AG04449 (cell line): ENCODE measurements around the gene COPE.

Experiments used
- CTCF ChIA-PET: fragments of 350-600 bp; formaldehyde crosslinking; extraction: SDS; loops from one replicate; lab custom pipeline; 2021; ENCODE audit warnings: antibody characterized with exemption; lab: Yijun Ruan, JAX
- POLR2A ChIA-PET: fragments of 400-600, 350-600 bp; formaldehyde crosslinking; extraction: SDS; loops from one replicate; lab custom pipeline; 2020; ENCODE audit warnings: antibody characterized with exemption, inconsistent platforms; lab: Yijun Ruan, JAX
- DNase-seq: peaks from one replicate; pipeline ENCODE4 v3.0.0-alpha.2; 2010; ENCODE audit warnings: low read depth, low spot score
- H3K4me3 ChIP-seq: 2 replicates; pipeline ENCODE4 v1.5.1; 2011; ENCODE audit warnings: low read depth, mild to moderate bottlenecking, control low read depth, low read length
- CTCF ChIP-seq: IDR thresholded peaks from one replicate; pipeline ENCODE4 v1.5.1; 2011; ENCODE audit warnings: mild to moderate bottlenecking, moderate library complexity, low read length, control low read depth, inconsistent platforms; ENCODE audit not compliant: insufficient read depth; ENCODE audit errors: missing control alignments

COPE gene

DNA sequence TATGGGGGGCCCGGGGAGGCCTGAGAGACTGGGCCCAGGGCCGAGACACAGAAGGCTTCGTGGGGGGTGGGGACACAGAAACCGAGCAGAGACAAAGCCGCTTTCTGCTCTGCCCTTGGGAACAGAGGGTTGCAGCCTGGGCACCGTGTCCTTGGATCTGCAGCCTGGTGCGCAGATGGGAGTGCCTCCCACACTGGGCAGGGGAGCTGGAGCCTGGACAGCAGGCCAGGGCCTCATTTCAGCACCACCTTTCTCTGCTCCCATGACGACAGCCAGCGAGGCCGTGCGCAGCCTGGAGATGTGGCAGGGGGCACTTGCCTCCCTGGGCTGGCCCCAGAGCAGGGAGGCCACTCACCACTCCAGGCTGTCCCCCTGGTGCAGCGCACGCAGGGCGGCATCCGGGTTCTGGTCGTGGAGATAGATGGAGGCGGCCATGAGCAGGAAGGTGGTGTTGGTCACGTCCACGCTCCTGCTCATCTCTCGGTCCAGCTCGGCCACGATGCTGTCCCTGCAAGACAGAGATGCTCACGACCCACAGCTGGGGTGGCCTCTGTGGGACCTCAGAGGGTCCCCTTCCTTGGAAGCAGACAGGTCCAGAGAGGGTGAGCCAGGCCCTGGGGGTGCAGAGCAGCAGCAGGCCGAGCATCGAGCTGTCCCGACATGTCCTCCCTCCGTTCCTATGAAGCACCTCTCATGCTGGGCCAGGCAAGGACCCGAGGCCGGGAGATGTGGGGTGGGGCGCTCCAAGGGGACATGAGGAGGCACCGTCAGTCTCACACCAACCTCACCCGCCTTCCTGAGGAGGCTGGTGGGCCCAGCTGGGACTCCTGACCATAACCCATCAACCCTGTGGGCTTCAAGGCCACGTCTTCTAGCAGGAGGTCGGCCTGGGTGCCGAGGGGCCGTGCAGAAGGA lies 12.3 kb downstream of the COPE start:
- H3K4me3 ChIP-seq: no peak overlapping the region
- TF ChIP-seq CTCF: no peak
- DNase-seq: no peak
- CTCF ChIA-PET: interaction anchor here (1.1 kb wide), 1 partner anchor 33 kb away, joined by 3 read pairs; no protein-coding TSS in a partner anchor
- POLR2A ChIA-PET: no interaction called here

DNA sequence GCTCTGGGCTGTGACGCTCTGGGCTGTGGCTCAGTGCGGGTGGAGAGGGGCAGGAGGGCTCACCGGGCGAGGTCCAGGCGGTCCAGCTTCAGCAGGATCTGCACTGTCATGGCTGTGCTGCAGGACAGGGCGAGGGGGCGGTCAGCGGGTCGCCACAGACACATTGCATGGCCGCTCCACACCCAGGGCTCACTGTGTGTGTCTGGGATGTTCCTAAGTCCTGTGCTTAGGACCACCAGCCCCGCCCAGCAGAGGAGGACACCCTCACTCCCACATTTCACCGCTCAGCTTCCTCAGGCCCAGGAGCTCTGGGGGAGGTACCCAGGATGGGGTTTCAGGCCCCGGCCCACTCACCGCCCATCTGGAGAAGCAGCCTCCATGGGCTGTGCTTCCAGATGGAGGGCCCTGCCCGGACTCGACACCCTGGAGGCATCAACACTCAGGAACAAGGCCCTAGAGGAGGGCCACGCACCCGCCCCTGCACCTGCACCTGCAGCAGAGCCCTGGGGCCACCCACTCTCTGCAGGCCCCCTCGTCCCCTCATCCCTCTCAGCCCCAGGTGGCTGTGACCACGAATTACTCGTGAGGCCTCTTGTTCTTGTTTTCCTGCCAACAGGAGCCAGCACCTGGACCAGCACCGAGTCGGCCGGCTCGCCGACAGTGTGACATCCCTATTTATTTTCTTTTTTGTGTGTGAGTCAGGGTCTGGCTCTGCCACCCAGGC lies 13.5 kb downstream of the COPE start:
- ChIA-PET POLR2A (no interaction called here), CTCF (interaction anchor here (1.1 to 1.2 kb wide), 2 partner anchors 11 to 34 kb away, joined by 3 read pairs; no protein-coding TSS in a partner anchor)
- no peak overlapping the region for H3K4me3 ChIP-seq
- no peak for TF ChIP-seq CTCF
- DNase-seq: no peak

- CTCF ChIA-PET: interaction anchor here (1.2 kb wide), 1 partner anchor 12 kb away, joined by 3 read pairs; no protein-coding TSS in a partner anchor
- no peak for DNase-seq
- no peak overlapping the region for H3K4me3 ChIP-seq
- POLR2A ChIA-PET: no interaction called here
- TF ChIP-seq CTCF: no peak
These were observed 14.1 kb downstream of the COPE start for GRCh38 chr19:18905058-18905456.

- POLR2A ChIA-PET: no interaction called here
These were observed 14.7 kb downstream of the COPE start for GRCh38 chr19:18904334-18905057.

More at GRCh38 chr19:18904334-18905057, 14.7 kb downstream of the COPE start:
- CTCF ChIA-PET: no interaction called here
- DNase-seq: no peak
- no peak for TF ChIP-seq CTCF
- H3K4me3 ChIP-seq: no peak overlapping the region
